A549 (cell line): ENCODE data around the gene MATN4. TPM values are rescaled to one million over a fixed set of nuclear protein-coding genes. Genes with fewer than 3 reads are reported as not detected.

Experiments used
- ATAC-seq, 2 experiments: fragments of 200-7000 bp in 1 of 2; fragments of >200 bp in 1 of 2; cut with Nextera tagmentation in 1 of 2; cut with Tn5 transposase in 1 of 2; 3 replicates each; pipeline versions ENCODE4 v1.8.0 to v1.9.1; 2018 to 2020; ENCODE audit warnings: mild to moderate bottlenecking in 1 of 2, moderate library complexity in 1 of 2
- CTCF ChIA-PET: fragments of 300-600 bp; sonication (Branson Sonifier 250); formaldehyde crosslinking; extraction: SDS; loops from one replicate; lab custom pipeline; 2021; ENCODE audit warnings: antibody characterized with exemption, inconsistent platforms; lab: Yijun Ruan, JAX
- POLR2A ChIA-PET: fragments of 350-600 bp; formaldehyde crosslinking; extraction: SDS; loops from one replicate; lab custom pipeline; 2021; ENCODE audit warnings: antibody characterized with exemption, inconsistent platforms; lab: Yijun Ruan, JAX
- DNase-seq, 2 experiments: peaks; one replicate each; pipeline versions ENCODE4 v3.0.0 to v3.0.0-alpha.2; 2011 to 2016; ENCODE audit warnings: low read depth in 1 of 2, low spot score in 1 of 2
- FAIRE-seq: peaks from 2 replicates; lab custom pipeline; 2011; peaks lifted over from hg19 to GRCh38; lab: Jason Lieb, UNC
- H3K27ac ChIP-seq, 2 experiments: fragments of >200 bp; sonication (Bioruptor Twin); formaldehyde crosslinking; 3 replicates each; pipeline ENCODE4 v1.5.1; 2016 to 2017
- H3K4me1 ChIP-seq: fragments of >200 bp; sonication (Bioruptor Twin); formaldehyde crosslinking; 3 replicates; pipeline ENCODE4 v1.6.1; 2016
- H3K4me2 ChIP-seq: fragments of >200 bp; sonication (Bioruptor Twin); formaldehyde crosslinking; 3 replicates; pipeline ENCODE4 v1.6.1; 2016
- H3K4me3 ChIP-seq: fragments of >200 bp; sonication (Bioruptor Twin); formaldehyde crosslinking; 3 replicates; pipeline ENCODE4 v1.5.1; 2016
- H3K9me3 ChIP-seq: fragments of >200 bp; sonication (Bioruptor Twin); formaldehyde crosslinking; 3 replicates; pipeline ENCODE4 v1.6.1; 2016
- CBX2 ChIP-seq: fragments of 200-600 bp; sonication (generic); IDR thresholded peaks from 2 replicates; pipeline ENCODE4 v1.6.1; 2016; ENCODE audit warnings: low read depth, mild to moderate bottlenecking, borderline replicate concordance
- EHF ChIP-seq: fragments of 250-450 bp; sonication (Bioruptor Pico); IDR thresholded peaks from 2 replicates; pipeline ENCODE4 v1.5.0; 2020; ENCODE audit warnings: mild to moderate bottlenecking
- GATA3 ChIP-seq: IDR thresholded peaks from 2 replicates; pipeline ENCODE4 v1.6.1; 2012; ENCODE audit warnings: borderline replicate concordance
- HOXA7 ChIP-seq: fragments of 250-450 bp; sonication (Bioruptor Pico); IDR thresholded peaks from 2 replicates; pipeline ENCODE4 v1.5.0; 2020; ENCODE audit warnings: mild to moderate bottlenecking, moderate library complexity
- HOXB5 ChIP-seq: fragments of 250-450 bp; sonication (Bioruptor Pico); IDR thresholded peaks from 2 replicates; pipeline ENCODE4 v1.5.0; 2020; ENCODE audit warnings: mild to moderate bottlenecking, moderate library complexity
- KDM1A ChIP-seq: fragments of 200-600 bp; sonication (generic); IDR thresholded peaks from 2 replicates; pipeline ENCODE4 v1.6.1; 2016; ENCODE audit warnings: low read depth, mild to moderate bottlenecking
- KDM5A ChIP-seq: fragments of 200-600 bp; sonication (generic); IDR thresholded peaks from 2 replicates; pipeline ENCODE4 v1.6.1; 2016; ENCODE audit warnings: antibody characterized with exemption, mild to moderate bottlenecking
- MAFK ChIP-seq: fragments of 450-650 bp; IDR thresholded peaks from 2 replicates; pipeline ENCODE4 v1.6.1; 2014; ENCODE audit not compliant: partially characterized antibody
- NFE2L2 ChIP-seq: fragments of 150-350 bp; conservative IDR thresholded peaks from 2 replicates; pipeline ENCODE4 v1.6.1; 2014; ENCODE audit warnings: low read length
- NR3C1 ChIP-seq: fragments of >200 bp; sonication (Bioruptor Twin); formaldehyde crosslinking; IDR thresholded peaks from 3 replicates; pipeline ENCODE4 v1.6.1; 2017
- PHF8 ChIP-seq: fragments of 200-600 bp; sonication (generic); IDR thresholded peaks from 2 replicates; pipeline ENCODE4 v1.6.1; 2016; ENCODE audit warnings: low read depth, mild to moderate bottlenecking, antibody characterized with exemption, moderate library complexity, borderline replicate concordance
- RAD21 ChIP-seq, 2 experiments: fragments of >200 bp in 1 of 2; sonication (Bioruptor Twin) in 1 of 2; formaldehyde crosslinking in 1 of 2; IDR thresholded peaks in 1 of 2; conservative IDR thresholded peaks in 1 of 2; 2 replicates in 1 of 2; 3 replicates in 1 of 2; pipeline ENCODE4 v1.6.1; 2012 to 2018; ENCODE audit warnings: inconsistent platforms in 1 of 2
- RCOR1 ChIP-seq: fragments of 150-350 bp; IDR thresholded peaks from 2 replicates; pipeline ENCODE4 v1.6.1; 2014; ENCODE audit warnings: antibody characterized with exemption, low read length, low read depth
- RNF2 ChIP-seq: fragments of 200-600 bp; sonication (generic); IDR thresholded peaks from 2 replicates; pipeline ENCODE4 v1.6.1; 2016; ENCODE audit warnings: low read depth, mild to moderate bottlenecking, antibody characterized with exemption, moderate library complexity, borderline replicate concordance
- TP53 ChIP-seq: fragments of 250-450 bp; sonication (Bioruptor Pico); IDR thresholded peaks from 2 replicates; pipeline ENCODE4 v1.5.0; 2021; ENCODE audit warnings: mild to moderate bottlenecking, moderate library complexity
- ZNF302 ChIP-seq: fragments of 250-450 bp; sonication (Bioruptor Pico); IDR thresholded peaks from 2 replicates; pipeline ENCODE4 v1.9.0; 2021; ENCODE audit warnings: inconsistent platforms, mild to moderate bottlenecking, moderate library complexity
- WGBS: methylation state at CpG from one replicate; pipeline ENCODE4 v1.1.6; 2017; ENCODE audit errors: missing lambda C conversion rate; 5-methylcytosine and 5-hydroxymethylcytosine counted together
- polyA plus RNA-seq, 4 experiments: library from polyadenylated mRNA; depleted of rRNA in 3 of 4; stranded (reverse); fragments of >200 nt; fragmentation: RNase III in 1 of 4; extraction: RNeasy Plus Mini Kit Qiagen cat#74134 plus additional on column Dnase treatment in 1 of 4; gene quantifications; 2 replicates in 3 of 4; 3 replicates in 1 of 4; pipeline ENCODE4 v1.2.3, GENCODE V29; 2011 to 2017
- TF ChIP-seq, protein P1 (sequence below): fragments of >200 bp; sonication (Bioruptor Twin); formaldehyde crosslinking; IDR thresholded peaks from 3 replicates; pipeline ENCODE4 v1.6.1; 2016
- TF ChIP-seq, protein P2 (sequence below): fragments of 450-650 bp; IDR thresholded peaks from 2 replicates; pipeline ENCODE4 v1.6.1; 2014; ENCODE audit warnings: antibody characterized with exemption

The MATN4 gene
- polyA plus RNA-seq, 2 of the 4 experiments (the other 2 are of a cell fraction) = 0.04 to 0.05 TPM

DNA sequence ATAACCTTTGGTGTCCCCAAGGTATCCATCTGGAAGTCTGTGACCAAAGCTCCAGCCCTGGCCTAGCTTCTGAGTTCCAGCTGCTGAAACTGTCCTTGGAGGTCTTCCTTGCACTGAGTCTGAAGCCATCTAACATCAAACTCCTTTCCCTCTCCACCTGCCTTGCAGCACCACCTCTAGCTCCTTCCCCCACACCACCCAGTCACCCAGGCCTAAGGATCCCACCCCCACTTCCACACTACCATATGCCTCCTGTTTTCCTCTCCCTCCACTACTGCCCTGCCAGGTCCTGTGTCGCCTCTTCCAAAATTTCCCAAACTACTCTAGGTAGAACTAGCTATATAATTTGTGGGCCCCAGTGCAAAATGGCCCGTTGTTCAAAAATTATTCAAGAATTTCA is 10.8 kb upstream of the MATN4 start:
- no peak for DNase-seq
- no peak for ATAC-seq
- Histone ChIP-seq H3K4me1 (no peaks in the 10 kb centered on the region; the same call in 2 of the 3 replicates), H3K9me3 (no peaks in the 10 kb centered on the region), H3K27ac (no peak overlapping the region), H3K4me3 (no peak overlapping the region), H3K4me2 (no peak overlapping the region; the same call in 2 of the 3 replicates)
- POLR2A ChIA-PET = interaction anchor here (0.9 kb wide), 1 partner anchor 44 kb away, joined by 3 read pairs; the partner anchor contains the start of gene SYS1
- WGBS = 65% methylated on average over 2 of the region's 2 CpGs
- no peak for TF ChIP-seq NFE2L2
- no peak for TF ChIP-seq HOXB5 (CRISPR knock-in tag)
- TF ChIP-seq, protein P1, sequence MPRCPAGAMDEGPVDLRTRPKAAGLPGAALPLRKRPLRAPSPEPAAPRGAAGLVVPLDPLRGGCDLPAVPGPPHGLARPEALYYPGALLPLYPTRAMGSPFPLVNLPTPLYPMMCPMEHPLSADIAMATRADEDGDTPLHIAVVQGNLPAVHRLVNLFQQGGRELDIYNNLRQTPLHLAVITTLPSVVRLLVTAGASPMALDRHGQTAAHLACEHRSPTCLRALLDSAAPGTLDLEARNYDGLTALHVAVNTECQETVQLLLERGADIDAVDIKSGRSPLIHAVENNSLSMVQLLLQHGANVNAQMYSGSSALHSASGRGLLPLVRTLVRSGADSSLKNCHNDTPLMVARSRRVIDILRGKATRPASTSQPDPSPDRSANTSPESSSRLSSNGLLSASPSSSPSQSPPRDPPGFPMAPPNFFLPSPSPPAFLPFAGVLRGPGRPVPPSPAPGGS = no peak
- TF ChIP-seq RCOR1 = no peak
- TF ChIP-seq RAD21 (conservative IDR thresholded peaks at IDR 0.05 in 1 of 2, IDR thresholded peaks at IDR 0.05 in 1 of 2) = no peak
- TF ChIP-seq TP53 (CRISPR knock-in tag) = no peak
- TF ChIP-seq EHF (CRISPR knock-in tag) = no peak
- TF ChIP-seq, all 56 proteins: peak for 0
- CTCF ChIA-PET = interaction anchor here (0.6 to 10.0 kb wide), 54 partner anchors 10 to 644 kb away, joined by 3 to 135 read pairs (median 5); partner anchors contain the start of genes MATN4, PIGT, RBPJL and SDC4
- FAIRE-seq = no peak

DNA sequence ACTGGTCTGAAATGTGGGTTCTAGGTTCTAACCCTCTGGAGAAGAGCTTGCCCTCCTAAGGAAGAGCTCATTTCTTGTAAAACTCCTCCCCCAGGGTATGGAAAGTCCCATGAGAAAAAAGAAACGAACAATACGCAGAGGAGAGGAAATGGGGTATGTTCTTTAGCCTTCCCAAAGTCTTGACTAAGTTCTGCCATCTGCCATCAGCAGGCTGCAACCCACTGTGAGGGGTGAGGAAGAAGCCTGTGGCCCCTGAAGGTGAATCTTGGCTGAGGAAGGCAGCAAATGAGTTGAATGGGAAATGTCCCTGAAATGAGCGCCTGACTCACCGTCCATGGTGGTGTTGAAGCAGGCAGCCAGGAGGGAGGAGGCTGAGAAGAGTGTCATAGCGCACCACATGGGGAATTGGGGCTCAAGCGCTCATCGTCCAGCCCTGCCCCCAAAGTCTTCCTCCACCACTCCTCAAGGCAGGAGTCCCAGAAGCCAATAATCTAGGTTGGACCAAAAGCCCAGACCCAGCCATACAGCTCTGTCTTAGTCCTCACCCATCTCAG is 10.4 kb upstream of the MATN4 start:
- WGBS = 70% methylated on average over 7 of the region's 7 CpGs
- ATAC-seq (no peak), DNase-seq (no peak), FAIRE-seq (no peak)
- H3K9me3 ChIP-seq = no peaks in the 10 kb centered on the region
- H3K4me2 ChIP-seq = no peak overlapping the region
- CTCF ChIA-PET = interaction anchor here (0.5 to 10.0 kb wide), 48 partner anchors 10 to 1286 kb away, joined by 3 to 135 read pairs (median 5); partner anchors contain the start of genes MATN4, PIGT, RBPJL and SDC4
- no peaks in the 10 kb centered on the region; the same call in 2 of the 3 replicates for H3K4me1 ChIP-seq
- POLR2A ChIA-PET = interaction anchor here (0.9 kb wide), 1 partner anchor 44 kb away, joined by 3 read pairs; the partner anchor contains the start of gene SYS1
- TF ChIP-seq RCOR1 = no peak
- no peak for TF ChIP-seq CBX2
- TF ChIP-seq HOXB5 (CRISPR knock-in tag) = no peak
- no peak for TF ChIP-seq RNF2
- no peak for TF ChIP-seq PHF8
- no peak for TF ChIP-seq EHF (CRISPR knock-in tag)
- no peak for TF ChIP-seq ZNF302 (CRISPR knock-in tag)
- TF ChIP-seq, protein P2, sequence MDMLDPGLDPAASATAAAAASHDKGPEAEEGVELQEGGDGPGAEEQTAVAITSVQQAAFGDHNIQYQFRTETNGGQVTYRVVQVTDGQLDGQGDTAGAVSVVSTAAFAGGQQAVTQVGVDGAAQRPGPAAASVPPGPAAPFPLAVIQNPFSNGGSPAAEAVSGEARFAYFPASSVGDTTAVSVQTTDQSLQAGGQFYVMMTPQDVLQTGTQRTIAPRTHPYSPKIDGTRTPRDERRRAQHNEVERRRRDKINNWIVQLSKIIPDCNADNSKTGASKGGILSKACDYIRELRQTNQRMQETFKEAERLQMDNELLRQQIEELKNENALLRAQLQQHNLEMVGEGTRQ = no peak
- no peak overlapping the region for H3K4me3 ChIP-seq
- H3K27ac ChIP-seq = no peak overlapping the region

DNA sequence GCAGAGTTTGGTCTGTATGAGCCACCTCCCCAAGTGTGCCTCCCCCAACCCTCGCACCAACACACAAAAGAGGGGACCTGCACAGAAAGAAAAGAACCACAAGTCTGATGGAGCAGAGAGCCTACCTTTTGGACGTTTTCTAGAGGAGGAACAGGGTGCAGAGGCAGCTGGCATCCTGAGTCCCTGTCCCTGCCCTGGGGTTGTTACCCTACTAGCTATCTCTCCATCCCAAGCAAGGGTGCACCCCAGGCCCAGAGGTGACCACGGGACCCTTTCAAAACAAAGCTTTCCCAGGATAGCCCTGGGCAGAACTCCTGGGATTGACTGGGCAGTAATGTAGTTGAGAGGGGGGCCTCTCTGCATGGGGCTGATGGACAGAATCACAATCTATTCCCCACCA is 9.7 kb upstream of the MATN4 start:
- Histone ChIP-seq H3K4me1 (no peaks in the 10 kb centered on the region; the same call in 2 of the 3 replicates), H3K27ac (no peak overlapping the region), H3K4me3 (no peak overlapping the region), H3K9me3 (no peaks in the 10 kb centered on the region), H3K4me2 (no peak overlapping the region)
- ChIA-PET CTCF (interaction anchor here (0.5 to 10.0 kb wide), 17 partner anchors 11 to 1286 kb away, joined by 3 to 135 read pairs (median 19); partner anchors contain the start of genes SDC4 and SYS1), POLR2A (no interaction called here)
- no peak for TF ChIP-seq CBX2
- 28% methylated on average over 3 of the region's 3 CpGs for WGBS
- ATAC-seq (no peak), FAIRE-seq (no peak), DNase-seq (no peak)

DNA sequence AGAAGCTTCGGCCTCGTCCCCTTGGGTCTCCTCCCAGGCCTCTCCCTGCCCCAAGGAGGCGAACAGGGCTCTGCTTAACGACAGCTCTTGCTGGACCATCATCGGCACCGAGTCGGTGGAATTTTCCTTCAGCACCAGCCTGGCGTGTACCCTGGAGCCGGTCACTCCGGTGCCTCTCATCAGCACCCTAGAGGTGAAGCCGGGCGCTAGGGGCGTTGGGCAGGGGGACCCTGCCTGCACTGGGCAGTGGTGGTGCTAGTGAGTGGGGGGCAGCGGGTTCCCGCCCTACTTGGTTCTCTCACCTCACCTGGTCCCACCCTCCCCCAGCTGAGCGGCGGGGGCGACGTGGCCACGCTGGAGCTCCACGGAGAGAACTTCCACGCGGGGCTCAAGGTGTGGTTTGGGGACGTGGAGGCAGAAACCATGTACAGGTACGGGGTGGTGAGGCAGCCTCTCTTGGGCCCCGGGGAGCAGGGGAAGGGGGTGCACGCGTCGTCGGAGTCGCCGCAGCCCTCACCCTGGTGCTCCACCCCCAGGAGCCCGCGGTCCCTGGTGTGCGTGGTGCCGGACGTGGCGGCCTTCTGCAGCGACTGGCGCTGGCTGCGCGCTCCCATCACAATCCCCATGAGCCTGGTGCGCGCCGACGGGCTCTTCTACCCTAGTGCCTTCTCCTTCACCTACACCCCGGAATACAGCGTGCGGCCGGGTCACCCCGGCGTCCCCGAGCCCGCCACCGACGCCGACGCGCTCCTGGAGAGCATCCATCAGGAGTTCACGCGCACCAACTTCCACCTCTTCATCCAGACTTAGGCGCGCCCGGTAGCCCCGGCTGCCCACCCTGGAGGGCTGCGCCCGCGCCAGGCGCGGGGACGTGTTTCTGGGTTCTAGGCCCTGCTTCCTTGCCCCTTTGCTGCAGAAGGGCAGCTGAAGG is 8.3 kb upstream of the MATN4 start:
- DNase-seq (no peak), ATAC-seq (no peak), FAIRE-seq (no peak)
- no peaks in the 10 kb centered on the region for H3K9me3 ChIP-seq
- POLR2A ChIA-PET = no interaction called here
- no peaks in the 10 kb centered on the region for H3K4me1 ChIP-seq
- H3K4me3 ChIP-seq = no peak overlapping the region
- no peak overlapping the region for H3K27ac ChIP-seq
- H3K4me2 ChIP-seq = no peak overlapping the region
- CTCF ChIA-PET = interaction anchor here (0.6 to 10.0 kb wide), 10 partner anchors 9 to 453 kb away, joined by 3 to 135 read pairs (median 16); partner anchors contain the start of gene SYS1
- WGBS = 76% methylated on average over 68 of the region's 71 CpGs
- TF ChIP-seq NR3C1 (no peak), GATA3 (no peak), MAFK (no peak), HOXA7 (CRISPR knock-in tag) (no peak), KDM5A (no peak), TP53 (CRISPR knock-in tag) (no peak), KDM1A (no peak)
